OCI-LY3 (cell line): ENCODE data around the gene TJP1.

Experiments used
- H2AFZ ChIP-seq: fragments of 200-600, 300-600 bp; shearing (Covaris generic); 2 replicates; pipeline ENCODE4 v1.6.0; 2014; ENCODE audit warnings: antibody characterized with exemption, low read depth, low read length
- H3K27ac ChIP-seq: fragments of 200-600, 300-600 bp; sonication (generic); 2 replicates; pipeline ENCODE4 v1.5.1; 2014; ENCODE audit warnings: mild to moderate bottlenecking, low read length, moderate library complexity, mixed read lengths
- H3K27me3 ChIP-seq: fragments of 200-600, 300-600 bp; sonication (generic); 2 replicates; pipeline ENCODE4 v1.6.1; 2014; ENCODE audit warnings: low read depth, low read length, mixed read lengths
- H3K36me3 ChIP-seq: fragments of 200-600, 300-600 bp; sonication (generic); replicated peaks from 2 replicates; pipeline ENCODE3; 2014; ENCODE audit warnings: low read depth, low read length, mixed read lengths
- H3K4me1 ChIP-seq: fragments of 300-600, 200-600 bp; sonication (generic); 2 replicates; pipeline ENCODE4 v1.6.1; 2014; ENCODE audit warnings: low read length, mixed read lengths
- H3K4me2 ChIP-seq: fragments of 200-600, 300-600 bp; sonication (generic); 2 replicates; pipeline ENCODE4 v1.6.1; 2014; ENCODE audit warnings: low read length, mixed read lengths
- H3K4me3 ChIP-seq: fragments of 300-600, 200-600 bp; sonication (generic); 2 replicates; pipeline ENCODE4 v1.5.1; 2014; ENCODE audit warnings: antibody characterized with exemption, mild to moderate bottlenecking, low read length, moderate library complexity
- H3K79me2 ChIP-seq: fragments of 300-600, 200-600 bp; shearing (Covaris generic); 2 replicates; pipeline ENCODE4 v1.6.1; 2014; ENCODE audit warnings: mild to moderate bottlenecking, low read length, mixed read lengths
- H3K9ac ChIP-seq: fragments of 300-600, 200-600 bp; shearing (Covaris generic); 2 replicates; pipeline ENCODE4 v1.6.0; 2014; ENCODE audit warnings: mild to moderate bottlenecking, low read length, moderate library complexity
- H3K9me3 ChIP-seq: fragments of 200-600, 300-600 bp; shearing (Covaris generic); 2 replicates; pipeline ENCODE4 v1.6.1; 2014; ENCODE audit warnings: low read length, mixed read lengths; ENCODE audit not compliant: insufficient read depth
- H4K20me1 ChIP-seq: fragments of 200-600, 300-600 bp; sonication (generic); 2 replicates; pipeline ENCODE4 v1.6.1; 2016; ENCODE audit warnings: low read length, mixed read lengths; ENCODE audit not compliant: insufficient read depth
- CTCF ChIP-seq: fragments of 200-600, 300-600 bp; sonication (generic); IDR thresholded peaks from 2 replicates; pipeline ENCODE4 v1.5.1; 2014; ENCODE audit warnings: antibody characterized with exemption, low read length, low read depth
- EZH2phosphoT487 ChIP-seq: fragments of 200-600 bp; shearing (Covaris generic); IDR thresholded peaks from 2 replicates; pipeline ENCODE4 v1.6.1; 2018; ENCODE audit warnings: antibody characterized with exemption, mixed run types, low read depth

TJP1 gene

GRCh38 chr15:29727871-29728270 lies 94.4 kb downstream of the TJP1 start:
- H3K4me3 ChIP-seq = no peak overlapping the region
- no peaks in the 10 kb centered on the region for H3K27me3 ChIP-seq
- no peaks in the 10 kb centered on the region for H4K20me1 ChIP-seq
- no peak overlapping the region for H2AFZ ChIP-seq
- peaks cover 5% of the 10 kb centered on the region; the same call in 1 of the 2 replicates for H3K9me3 ChIP-seq
- H3K79me2 ChIP-seq = no peaks in the 10 kb centered on the region
- H3K27ac ChIP-seq = no peak overlapping the region
- TF ChIP-seq EZH2phosphoT487 (no peak), CTCF (no peak)
- H3K9ac ChIP-seq = no peak overlapping the region
- no peaks in the 10 kb centered on the region for H3K36me3 ChIP-seq
- H3K4me2 ChIP-seq = no peak overlapping the region
- peaks cover 9% of the 10 kb centered on the region; the same call in 1 of the 2 replicates for H3K4me1 ChIP-seq

- no peaks in the 10 kb centered on the region for H3K79me2 ChIP-seq
- H3K4me2 ChIP-seq = no peak overlapping the region
- H3K27ac ChIP-seq = no peak overlapping the region
- no peak overlapping the region for H3K9ac ChIP-seq
- no peak overlapping the region for H3K4me3 ChIP-seq
- H3K27me3 ChIP-seq = no peaks in the 10 kb centered on the region
- peaks cover 10% of the 10 kb centered on the region; the same call in 1 of the 2 replicates for H3K9me3 ChIP-seq
- H4K20me1 ChIP-seq = no peaks in the 10 kb centered on the region
- peaks cover 9% of the 10 kb centered on the region; the same call in 1 of the 2 replicates for H3K4me1 ChIP-seq
- no peak for TF ChIP-seq EZH2phosphoT487
- no peak for TF ChIP-seq CTCF
- H2AFZ ChIP-seq = no peak overlapping the region
- no peaks in the 10 kb centered on the region for H3K36me3 ChIP-seq
Measured at GRCh38 chr15:29726553-29726952, 95.7 kb downstream of the TJP1 start.

GRCh38 chr15:29724026-29724425 lies 98.2 kb downstream of the TJP1 start:
- Histone ChIP-seq H4K20me1 (no peaks in the 10 kb centered on the region), H3K27me3 (no peaks in the 10 kb centered on the region), H3K9ac (no peak overlapping the region), H3K27ac (no peak overlapping the region), H3K4me3 (no peak overlapping the region), H3K4me2 (no peak overlapping the region), H3K79me2 (no peaks in the 10 kb centered on the region), H3K36me3 (no peaks in the 10 kb centered on the region), H2AFZ (no peak overlapping the region), H3K4me1 (peaks cover 6% of the 10 kb centered on the region; the same call in 1 of the 2 replicates), H3K9me3 (peaks cover 10% of the 10 kb centered on the region; the same call in 1 of the 2 replicates)
- no peak for TF ChIP-seq EZH2phosphoT487
- TF ChIP-seq CTCF = no peak

- Histone ChIP-seq H3K36me3 (no peaks in the 10 kb centered on the region), H3K27ac (no peak overlapping the region), H3K4me2 (no peak overlapping the region), H3K27me3 (no peaks in the 10 kb centered on the region), H3K9ac (no peak overlapping the region), H3K79me2 (no peaks in the 10 kb centered on the region), H3K4me1 (peaks cover 3% of the 10 kb centered on the region), H3K4me3 (no peak overlapping the region), H4K20me1 (no peaks in the 10 kb centered on the region), H3K9me3 (no peaks in the 10 kb centered on the region), H2AFZ (no peak overlapping the region)
- TF ChIP-seq EZH2phosphoT487 (no peak), CTCF (no peak)
Measured at GRCh38 chr15:29713784-29714183, 108.5 kb downstream of the TJP1 start.
